Neutrophil (primary cell): ENCODE results near the gene USF2.

Source experiments
- H3K27ac ChIP-seq: fragments of 200-600 bp; sonication (generic); 2 replicates; pipeline ENCODE4 v1.5.1; 2016; ENCODE audit warnings: mild to moderate bottlenecking, moderate library complexity
- H3K27me3 ChIP-seq: fragments of 200-600 bp; sonication (generic); 2 replicates; pipeline ENCODE4 v1.6.0; 2016; ENCODE audit warnings: mild to moderate bottlenecking
- H3K36me3 ChIP-seq: fragments of 200-600 bp; sonication (generic); 2 replicates; pipeline ENCODE4 v1.5.1; 2017
- H3K4me1 ChIP-seq, 2 experiments: fragments of 200-600 bp in 1 of 2; sonication (generic) in 1 of 2; 1 replicate in 1 of 2; 2 replicates in 1 of 2; pipeline versions ENCODE4 v1.5.1 to v1.6.1; 2013 to 2016; ENCODE audit warnings: low read depth in 1 of 2, low read length in 1 of 2, mild to moderate bottlenecking in 1 of 2, moderate library complexity in 1 of 2; ENCODE audit not compliant: control insufficient read depth in 1 of 2, insufficient read depth in 1 of 2
- H3K4me3 ChIP-seq, 2 experiments: fragments of 200-600 bp in 1 of 2; sonication (generic) in 1 of 2; 1 replicate in 1 of 2; 2 replicates in 1 of 2; pipeline ENCODE4 v1.5.1; 2013 to 2016; ENCODE audit warnings: low read depth in 1 of 2, low read length in 1 of 2, mild to moderate bottlenecking in 1 of 2, moderate library complexity in 1 of 2
- H3K9me3 ChIP-seq: fragments of 200-600 bp; sonication (generic); 2 replicates; pipeline ENCODE4 v1.5.1; 2016
- TF ChIP-seq, protein P1 (sequence below): fragments of 200-600 bp; sonication (generic); IDR thresholded peaks from 2 replicates; pipeline ENCODE4 v1.5.1; 2016; ENCODE audit warnings: antibody characterized with exemption

USF2 gene

DNA sequence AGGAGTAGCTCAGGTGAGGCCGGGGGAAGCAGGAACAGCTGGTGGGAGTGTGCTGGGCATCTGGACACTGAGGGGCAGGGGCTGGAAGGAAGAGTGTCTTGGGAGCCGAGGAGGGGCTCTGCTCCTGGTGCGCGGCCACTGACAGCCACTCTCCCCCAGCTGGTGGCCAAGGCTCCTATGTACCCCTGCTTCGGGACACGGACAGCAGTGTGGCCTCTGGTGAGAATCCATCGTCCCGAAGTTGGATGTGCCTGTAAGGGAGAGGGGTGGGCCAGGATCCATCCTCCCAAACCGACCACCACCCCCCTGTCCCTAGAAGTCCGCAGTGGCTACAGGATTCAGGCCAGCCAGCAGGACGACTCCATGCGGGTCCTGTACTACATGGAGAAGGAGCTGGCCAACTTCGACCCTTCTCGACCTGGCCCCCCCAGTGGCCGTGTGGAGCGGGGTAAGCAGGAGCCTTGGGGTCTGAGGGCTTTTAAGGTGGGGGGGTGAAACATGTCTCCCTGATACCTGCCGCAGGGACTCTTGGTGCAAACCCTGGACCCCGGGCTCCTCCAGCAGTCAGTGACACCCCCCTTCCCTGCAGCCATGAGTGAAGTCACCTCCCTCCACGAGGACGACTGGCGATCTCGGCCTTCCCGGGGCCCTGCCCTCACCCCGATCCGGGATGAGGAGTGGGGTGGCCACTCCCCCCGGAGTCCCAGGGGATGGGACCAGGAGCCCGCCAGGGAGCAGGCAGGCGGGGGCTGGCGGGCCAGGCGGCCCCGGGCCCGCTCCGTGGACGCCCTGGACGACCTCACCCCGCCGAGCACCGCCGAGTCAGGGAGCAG is 2.0 kb upstream of the USF2 start:
- Histone ChIP-seq H3K27me3 (peaks cover 12% of the 10 kb centered on the region), H3K27ac (no peak overlapping the region), H3K4me3 (peak overlapping the region; percentile 86 to 99), H3K36me3 (peaks cover 21% of the 10 kb centered on the region), H3K4me1 (peaks cover 40 to 41% of the 10 kb centered on the region in 2 experiments), H3K9me3 (no peaks in the 10 kb centered on the region)
- TF ChIP-seq, protein P1, sequence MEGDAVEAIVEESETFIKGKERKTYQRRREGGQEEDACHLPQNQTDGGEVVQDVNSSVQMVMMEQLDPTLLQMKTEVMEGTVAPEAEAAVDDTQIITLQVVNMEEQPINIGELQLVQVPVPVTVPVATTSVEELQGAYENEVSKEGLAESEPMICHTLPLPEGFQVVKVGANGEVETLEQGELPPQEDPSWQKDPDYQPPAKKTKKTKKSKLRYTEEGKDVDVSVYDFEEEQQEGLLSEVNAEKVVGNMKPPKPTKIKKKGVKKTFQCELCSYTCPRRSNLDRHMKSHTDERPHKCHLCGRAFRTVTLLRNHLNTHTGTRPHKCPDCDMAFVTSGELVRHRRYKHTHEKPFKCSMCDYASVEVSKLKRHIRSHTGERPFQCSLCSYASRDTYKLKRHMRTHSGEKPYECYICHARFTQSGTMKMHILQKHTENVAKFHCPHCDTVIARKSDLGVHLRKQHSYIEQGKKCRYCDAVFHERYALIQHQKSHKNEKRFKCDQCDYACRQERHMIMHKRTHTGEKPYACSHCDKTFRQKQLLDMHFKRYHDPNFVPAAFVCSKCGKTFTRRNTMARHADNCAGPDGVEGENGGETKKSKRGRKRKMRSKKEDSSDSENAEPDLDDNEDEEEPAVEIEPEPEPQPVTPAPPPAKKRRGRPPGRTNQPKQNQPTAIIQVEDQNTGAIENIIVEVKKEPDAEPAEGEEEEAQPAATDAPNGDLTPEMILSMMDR: no peak

DNA sequence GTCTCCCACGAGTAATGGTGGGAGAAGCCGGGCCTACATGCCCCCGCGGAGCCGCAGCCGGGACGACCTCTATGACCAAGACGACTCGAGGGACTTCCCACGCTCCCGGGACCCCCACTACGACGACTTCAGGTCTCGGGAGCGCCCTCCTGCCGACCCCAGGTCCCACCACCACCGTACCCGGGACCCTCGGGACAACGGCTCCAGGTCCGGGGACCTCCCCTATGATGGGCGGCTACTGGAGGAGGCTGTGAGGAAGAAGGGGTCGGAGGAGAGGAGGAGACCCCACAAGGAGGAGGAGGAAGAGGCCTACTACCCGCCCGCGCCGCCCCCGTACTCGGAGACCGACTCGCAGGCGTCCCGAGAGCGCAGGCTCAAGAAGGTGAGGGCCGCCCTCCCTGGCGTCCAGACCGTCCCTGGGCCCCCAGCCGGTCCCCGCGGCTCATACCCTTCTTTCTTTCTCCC is 1.4 kb upstream of the USF2 start:
- TF ChIP-seq, protein P1: no peak
- Histone ChIP-seq H3K27me3 (peaks cover 6% of the 10 kb centered on the region), H3K36me3 (peaks cover 26% of the 10 kb centered on the region), H3K9me3 (no peaks in the 10 kb centered on the region), H3K4me3 (peak overlapping the region; percentile 86 to 99), H3K27ac (peak overlapping the region; percentile 93), H3K4me1 (peaks cover 44 to 46% of the 10 kb centered on the region in 2 experiments)

DNA sequence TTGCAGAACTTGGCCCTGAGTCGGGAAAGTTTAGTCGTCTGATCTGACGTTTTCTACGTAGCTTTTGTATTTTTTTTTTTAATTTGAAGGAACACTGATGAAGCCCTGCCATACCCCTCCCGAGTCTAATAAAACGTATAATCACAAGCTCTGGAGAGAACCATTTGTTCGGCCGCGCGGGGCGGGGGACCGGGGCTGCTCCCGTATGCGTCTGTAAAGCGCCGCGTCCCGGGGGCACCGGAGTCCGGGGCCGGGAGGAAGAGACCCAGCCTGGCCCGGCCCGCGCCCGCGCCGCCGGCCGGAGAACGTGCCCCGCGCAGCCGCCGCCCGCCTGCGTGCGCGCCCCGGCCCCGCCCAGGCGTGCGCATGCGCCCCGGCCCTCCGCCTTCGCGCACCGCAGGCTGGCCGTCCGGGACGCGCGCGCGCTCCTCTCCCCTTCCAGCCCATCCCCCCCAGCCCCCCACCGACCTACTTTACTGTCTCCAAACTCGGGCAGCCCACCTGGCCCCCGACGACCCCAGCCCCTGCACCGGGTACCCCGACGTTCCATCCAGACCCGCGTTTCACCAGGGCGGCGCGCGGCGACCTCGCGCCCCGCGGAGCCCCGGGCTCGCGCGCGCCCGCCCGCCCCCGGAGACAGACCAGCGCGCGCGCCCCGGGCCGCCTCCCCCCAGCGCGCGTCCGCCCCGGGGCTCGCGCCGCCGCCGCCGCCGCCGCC is 785 bp upstream of the USF2 start:
- Histone ChIP-seq H3K9me3 (no peaks in the 10 kb centered on the region), H3K4me3 (peak overlapping the region; percentile 86 to 99), H3K4me1 (peaks cover 44 to 46% of the 10 kb centered on the region in 2 experiments), H3K36me3 (peaks cover 31% of the 10 kb centered on the region), H3K27me3 (no peaks in the 10 kb centered on the region), H3K27ac (peak overlapping the region; percentile 93)
- TF ChIP-seq, protein P1: no peak

DNA sequence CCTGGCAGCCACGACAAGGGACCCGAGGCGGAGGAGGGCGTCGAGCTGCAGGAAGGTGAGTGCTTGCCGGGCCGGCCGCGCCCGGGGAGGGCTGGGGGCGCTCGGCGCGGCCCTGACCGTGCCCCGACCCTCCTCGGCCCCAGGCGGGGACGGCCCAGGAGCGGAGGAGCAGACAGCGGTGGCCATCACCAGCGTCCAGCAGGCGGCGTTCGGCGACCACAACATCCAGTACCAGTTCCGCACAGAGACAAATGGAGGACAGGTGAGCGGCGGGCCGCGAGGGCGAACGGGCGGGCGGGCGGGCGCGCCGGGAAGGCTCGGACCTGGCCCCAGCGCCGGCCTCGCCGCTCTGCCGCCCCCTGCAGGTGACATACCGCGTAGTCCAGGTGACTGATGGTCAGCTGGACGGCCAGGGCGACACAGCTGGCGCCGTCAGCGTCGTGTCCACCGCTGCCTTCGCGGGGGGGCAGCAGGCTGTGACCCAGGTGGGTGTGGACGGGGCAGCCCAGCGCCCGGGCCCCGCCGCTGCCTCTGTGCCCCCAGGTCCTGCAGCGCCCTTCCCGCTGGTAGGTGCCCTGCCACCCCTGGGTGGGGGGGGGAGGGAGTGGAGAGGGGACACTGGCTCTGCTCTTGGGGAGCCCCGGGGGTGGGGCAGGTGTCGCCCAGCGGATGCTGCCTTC is 816 bp downstream of the USF2 start:
- H3K27me3 ChIP-seq: no peaks in the 10 kb centered on the region
- no peaks in the 10 kb centered on the region for H3K9me3 ChIP-seq
- H3K36me3 ChIP-seq: peaks cover 45% of the 10 kb centered on the region
- H3K4me3 ChIP-seq: peak overlapping the region; percentile 64 to 86
- H3K4me1 ChIP-seq: peaks cover 43 to 46% of the 10 kb centered on the region in 2 experiments
- TF ChIP-seq, protein P1: peak; percentile 96
- peak overlapping the region; percentile 93 for H3K27ac ChIP-seq

DNA sequence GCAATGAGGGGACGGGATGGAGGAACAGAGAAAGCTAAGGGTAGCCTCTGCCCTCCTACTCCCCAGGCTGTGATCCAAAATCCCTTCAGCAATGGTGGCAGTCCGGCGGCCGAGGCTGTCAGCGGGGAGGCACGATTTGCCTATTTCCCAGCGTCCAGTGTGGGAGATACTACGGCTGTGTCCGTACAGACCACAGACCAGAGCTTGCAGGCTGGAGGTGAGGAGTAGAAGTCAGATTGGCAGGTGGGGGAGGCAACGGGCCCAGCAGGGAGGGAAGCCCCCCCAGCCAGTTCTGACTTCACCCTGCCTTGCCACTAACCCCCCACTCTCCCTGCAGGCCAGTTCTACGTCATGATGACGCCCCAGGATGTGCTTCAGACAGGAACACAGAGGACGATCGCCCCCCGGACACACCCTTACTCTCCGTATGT is 1.6 kb downstream of the USF2 start:
- Histone ChIP-seq H3K27ac (peak overlapping the region; percentile 93), H3K27me3 (no peaks in the 10 kb centered on the region), H3K4me3 (peak overlapping the region in 1 of 2 experiments; percentile 64), H3K4me1 (peaks cover 36 to 41% of the 10 kb centered on the region in 2 experiments), H3K36me3 (peaks cover 53% of the 10 kb centered on the region), H3K9me3 (no peaks in the 10 kb centered on the region)
- TF ChIP-seq, protein P1: no peak
